GM12878 (cell line): ENCODE data around the gene MAPRE2.

Source experiments
- HDAC6 ChIP-seq: fragments of 200-600 bp; sonication (generic); IDR thresholded peaks from one replicate; pipeline ENCODE4 v1.8.0; 2017; ENCODE audit warnings: antibody characterized with exemption; ENCODE audit not compliant: unreplicated experiment
- POLR2A ChIP-seq: IDR thresholded peaks from 2 replicates; pipeline ENCODE4 v1.6.1; 2011; ENCODE audit warnings: low read depth, mild to moderate bottlenecking, low read length
- TF ChIP-seq, protein P1 (sequence below): fragments of 450-650 bp; conservative IDR thresholded peaks from 2 replicates; pipeline ENCODE4 v1.6.1; 2017; ENCODE audit warnings: mild to moderate bottlenecking, moderate library complexity
- TF ChIP-seq, protein P2 (sequence below), 3 experiments: IDR thresholded peaks in 2 of 3; conservative IDR thresholded peaks in 1 of 3; 2 replicates each; pipeline ENCODE4 v1.5.1; 2011; ENCODE audit warnings: low read depth in 3 of 3, low read length in 3 of 3, mild to moderate bottlenecking in 3 of 3, control low read depth in 2 of 3, moderate library complexity in 2 of 3, inconsistent platforms in 1 of 3, mixed read lengths in 1 of 3; ENCODE audit not compliant: control insufficient read depth in 2 of 3, insufficient read depth in 1 of 3; ENCODE audit errors: extremely low read depth in 1 of 3

DNA sequence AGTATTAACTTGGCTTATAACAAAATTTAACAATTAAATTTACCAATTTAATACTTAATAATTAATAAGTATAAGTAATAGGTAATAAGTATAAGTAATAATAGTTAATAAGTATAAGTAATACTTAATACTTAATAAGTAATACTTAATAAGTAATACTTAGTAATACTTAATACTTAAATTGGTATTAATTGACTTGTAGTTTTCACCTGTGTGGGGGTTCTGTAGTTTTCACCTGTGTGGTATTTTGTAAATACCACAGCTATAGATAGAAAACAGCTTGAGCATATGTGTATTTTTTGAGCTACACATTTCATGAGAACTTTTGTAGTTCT lies 55.4 kb downstream of the MAPRE2 start:
- TF ChIP-seq, protein P1, sequence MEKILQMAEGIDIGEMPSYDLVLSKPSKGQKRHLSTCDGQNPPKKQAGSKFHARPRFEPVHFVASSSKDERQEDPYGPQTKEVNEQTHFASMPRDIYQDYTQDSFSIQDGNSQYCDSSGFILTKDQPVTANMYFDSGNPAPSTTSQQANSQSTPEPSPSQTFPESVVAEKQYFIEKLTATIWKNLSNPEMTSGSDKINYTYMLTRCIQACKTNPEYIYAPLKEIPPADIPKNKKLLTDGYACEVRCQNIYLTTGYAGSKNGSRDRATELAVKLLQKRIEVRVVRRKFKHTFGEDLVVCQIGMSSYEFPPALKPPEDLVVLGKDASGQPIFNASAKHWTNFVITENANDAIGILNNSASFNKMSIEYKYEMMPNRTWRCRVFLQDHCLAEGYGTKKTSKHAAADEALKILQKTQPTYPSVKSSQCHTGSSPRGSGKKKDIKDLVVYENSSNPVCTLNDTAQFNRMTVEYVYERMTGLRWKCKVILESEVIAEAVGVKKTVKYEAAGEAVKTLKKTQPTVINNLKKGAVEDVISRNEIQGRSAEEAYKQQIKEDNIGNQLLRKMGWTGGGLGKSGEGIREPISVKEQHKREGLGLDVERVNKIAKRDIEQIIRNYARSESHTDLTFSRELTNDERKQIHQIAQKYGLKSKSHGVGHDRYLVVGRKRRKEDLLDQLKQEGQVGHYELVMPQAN, result no peak
- TF ChIP-seq POLR2A (no peak), HDAC6 (no peak)
- TF ChIP-seq, protein P2, sequence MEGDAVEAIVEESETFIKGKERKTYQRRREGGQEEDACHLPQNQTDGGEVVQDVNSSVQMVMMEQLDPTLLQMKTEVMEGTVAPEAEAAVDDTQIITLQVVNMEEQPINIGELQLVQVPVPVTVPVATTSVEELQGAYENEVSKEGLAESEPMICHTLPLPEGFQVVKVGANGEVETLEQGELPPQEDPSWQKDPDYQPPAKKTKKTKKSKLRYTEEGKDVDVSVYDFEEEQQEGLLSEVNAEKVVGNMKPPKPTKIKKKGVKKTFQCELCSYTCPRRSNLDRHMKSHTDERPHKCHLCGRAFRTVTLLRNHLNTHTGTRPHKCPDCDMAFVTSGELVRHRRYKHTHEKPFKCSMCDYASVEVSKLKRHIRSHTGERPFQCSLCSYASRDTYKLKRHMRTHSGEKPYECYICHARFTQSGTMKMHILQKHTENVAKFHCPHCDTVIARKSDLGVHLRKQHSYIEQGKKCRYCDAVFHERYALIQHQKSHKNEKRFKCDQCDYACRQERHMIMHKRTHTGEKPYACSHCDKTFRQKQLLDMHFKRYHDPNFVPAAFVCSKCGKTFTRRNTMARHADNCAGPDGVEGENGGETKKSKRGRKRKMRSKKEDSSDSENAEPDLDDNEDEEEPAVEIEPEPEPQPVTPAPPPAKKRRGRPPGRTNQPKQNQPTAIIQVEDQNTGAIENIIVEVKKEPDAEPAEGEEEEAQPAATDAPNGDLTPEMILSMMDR (IDR thresholded peaks at IDR 0.05 in 2 of 3, conservative IDR thresholded peaks at IDR 0.05 in 1 of 3; ENCODE audit: control insufficient read depth in 2 of 3, extremely low read depth in 1 of 3, insufficient read depth in 1 of 3, low read depth in 3 of 3, low read length in 3 of 3), result no peak
